ENCODE data around the gene ITPR1. TPM values are rescaled to one million over a fixed set of nuclear protein-coding genes. Genes with fewer than 3 reads are reported as not detected.

The ITPR1 gene
- total RNA-seq, 2 experiments from 2014 or later = 84.4 to 104 TPM

- Histone ChIP-seq H3K4me1 (ENCODE audit: insufficient read depth, low read length, poor library complexity, severe bottlenecking) (peaks cover 6% of the 10 kb centered on the region), H3K4me3 (ENCODE audit: low read depth, low read length, poor library complexity, severe bottlenecking) (no peak overlapping the region), H3K9me3 (ENCODE audit: low read length) (no peaks in the 10 kb centered on the region), H2AFZ (ENCODE audit: low read length) (no peak overlapping the region), H3K36me3 (ENCODE audit: insufficient read depth, low read length) (no peaks in the 10 kb centered on the region), H3K79me2 (ENCODE audit: insufficient read depth, low read depth, low read length) (no peaks in the 10 kb centered on the region), H3K9me2 (ENCODE audit: insufficient read depth, low read length) (no peaks in the 10 kb centered on the region), H3K27ac (ENCODE audit: low read depth, low read length, poor library complexity, severe bottlenecking) (no peak overlapping the region), H4K20me1 (ENCODE audit: insufficient read depth, low read length) (no peaks in the 10 kb centered on the region), H3K4me2 (ENCODE audit: low read length) (no peak overlapping the region)
- ChIA-PET CTCF (ENCODE audit: unreplicated experiment) (no interaction called here), POLR2A (no interaction called here)
- intact Hi-C loops (cut with micrococcal nuclease; ENCODE audit: unreplicated experiment) = no loop called here
- TF ChIP-seq CTCF (conservative IDR thresholded peaks at IDR 0.05; ENCODE audit: low read length) (no peak), EZH2phosphoT487 (IDR thresholded peaks at IDR 0.05; ENCODE audit: borderline replicate concordance, low read depth, low read length) (no peak)
- DNase-seq (ENCODE audit: low spot score) = no peak
- no TSS peak for BruUV-seq (replicated peaks)
These were observed 21.2 kb upstream of the ITPR1 start for GRCh38 chr3:4471907-4472306.

GRCh38 chr3:4472312-4472711, 20.8 kb upstream of the ITPR1 start:
- ChIA-PET CTCF (ENCODE audit: unreplicated experiment) (no interaction called here), POLR2A (no interaction called here)
- no TSS peak for BruUV-seq (replicated peaks)
- H2AFZ ChIP-seq (ENCODE audit: low read length) = no peak overlapping the region
- no peak for DNase-seq (ENCODE audit: low spot score)
- H3K9me3 ChIP-seq (ENCODE audit: low read length) = no peaks in the 10 kb centered on the region
- H3K79me2 ChIP-seq (ENCODE audit: insufficient read depth, low read depth, low read length) = no peaks in the 10 kb centered on the region
- peaks cover 4% of the 10 kb centered on the region for H3K4me1 ChIP-seq (ENCODE audit: insufficient read depth, low read length, poor library complexity, severe bottlenecking)
- no peak overlapping the region for H3K4me3 ChIP-seq (ENCODE audit: low read depth, low read length, poor library complexity, severe bottlenecking)
- intact Hi-C loops (cut with micrococcal nuclease; ENCODE audit: unreplicated experiment) = no loop called here
- no peaks in the 10 kb centered on the region for H3K36me3 ChIP-seq (ENCODE audit: insufficient read depth, low read length)
- H4K20me1 ChIP-seq (ENCODE audit: insufficient read depth, low read length) = no peaks in the 10 kb centered on the region
- H3K4me2 ChIP-seq (ENCODE audit: low read length) = no peak overlapping the region
- no peak for TF ChIP-seq EZH2phosphoT487 (IDR thresholded peaks at IDR 0.05; ENCODE audit: borderline replicate concordance, low read depth, low read length)
- no peak for TF ChIP-seq CTCF (conservative IDR thresholded peaks at IDR 0.05; ENCODE audit: low read length)
- H3K9me2 ChIP-seq (ENCODE audit: insufficient read depth, low read length) = no peaks in the 10 kb centered on the region
- H3K27ac ChIP-seq (ENCODE audit: low read depth, low read length, poor library complexity, severe bottlenecking) = no peak overlapping the region

DNA sequence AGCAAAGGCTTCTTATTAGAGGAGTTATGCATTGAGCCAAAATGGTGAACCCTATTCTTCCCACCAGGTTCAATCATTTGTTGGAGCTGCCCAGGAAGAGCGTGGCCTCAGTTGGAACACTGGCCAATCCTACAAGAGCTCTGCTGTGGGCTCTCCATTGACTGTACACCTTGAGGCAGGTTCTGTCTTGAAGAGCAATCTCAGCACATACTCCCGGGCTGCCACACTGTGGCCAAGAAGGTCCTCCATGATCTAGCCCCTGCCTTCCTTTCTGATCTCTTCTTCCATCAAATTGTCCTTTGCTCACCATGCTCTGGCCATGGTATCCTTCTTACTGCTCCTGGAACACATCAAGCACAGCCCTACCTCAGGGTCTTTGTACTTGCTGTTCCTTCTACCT, 20.4 kb upstream of the ITPR1 start:
- Histone ChIP-seq H3K4me3 (ENCODE audit: low read depth, low read length, poor library complexity, severe bottlenecking) (no peak overlapping the region), H3K9me2 (ENCODE audit: insufficient read depth, low read length) (no peaks in the 10 kb centered on the region), H3K9me3 (ENCODE audit: low read length) (no peaks in the 10 kb centered on the region), H3K27ac (ENCODE audit: low read depth, low read length, poor library complexity, severe bottlenecking) (no peak overlapping the region), H3K36me3 (ENCODE audit: insufficient read depth, low read length) (no peaks in the 10 kb centered on the region), H3K4me1 (ENCODE audit: insufficient read depth, low read length, poor library complexity, severe bottlenecking) (no peaks in the 10 kb centered on the region), H3K4me2 (ENCODE audit: low read length) (no peak overlapping the region), H2AFZ (ENCODE audit: low read length) (no peak overlapping the region), H3K79me2 (ENCODE audit: insufficient read depth, low read depth, low read length) (no peaks in the 10 kb centered on the region), H4K20me1 (ENCODE audit: insufficient read depth, low read length) (no peaks in the 10 kb centered on the region)
- ChIA-PET POLR2A (no interaction called here), CTCF (ENCODE audit: unreplicated experiment) (no interaction called here)
- no TSS peak for BruUV-seq (replicated peaks)
- intact Hi-C loops (cut with micrococcal nuclease; ENCODE audit: unreplicated experiment) = no loop called here
- no peak for TF ChIP-seq CTCF (conservative IDR thresholded peaks at IDR 0.05; ENCODE audit: low read length)
- no peak for TF ChIP-seq EZH2phosphoT487 (IDR thresholded peaks at IDR 0.05; ENCODE audit: borderline replicate concordance, low read depth, low read length)
- no peak for DNase-seq (ENCODE audit: low spot score)
